Hematopoietic multipotent progenitor cell (in vitro differentiated cells): ENCODE data around the gene ARHGAP18. TPM values are rescaled to one million over a fixed set of nuclear protein-coding genes. Genes with fewer than 3 reads are reported as not detected.

Experiments
- DNase-seq, 3 donors: peaks; one replicate each; pipeline ENCODE4 v3.0.0-alpha.2; 2011 to 2015; ENCODE audit warnings: low read depth in 2 of 3, low spot score in 2 of 3
- total RNA-seq: library from RNA; depleted of rRNA; stranded (reverse); fragments of >200 nt; gene quantifications from one replicate; pipeline ENCODE4 v1.2.3, GENCODE V29; 2012

Gene ARHGAP18
- total RNA-seq, 1 donor, result 2.2 TPM

GRCh38 chr6:129645830-129646579 lies 64.0 kb downstream of the ARHGAP18 start:
- no peak for DNase-seq

GRCh38 chr6:129645106-129645829 lies 64.7 kb downstream of the ARHGAP18 start:
- DNase-seq, result no peak

DNA sequence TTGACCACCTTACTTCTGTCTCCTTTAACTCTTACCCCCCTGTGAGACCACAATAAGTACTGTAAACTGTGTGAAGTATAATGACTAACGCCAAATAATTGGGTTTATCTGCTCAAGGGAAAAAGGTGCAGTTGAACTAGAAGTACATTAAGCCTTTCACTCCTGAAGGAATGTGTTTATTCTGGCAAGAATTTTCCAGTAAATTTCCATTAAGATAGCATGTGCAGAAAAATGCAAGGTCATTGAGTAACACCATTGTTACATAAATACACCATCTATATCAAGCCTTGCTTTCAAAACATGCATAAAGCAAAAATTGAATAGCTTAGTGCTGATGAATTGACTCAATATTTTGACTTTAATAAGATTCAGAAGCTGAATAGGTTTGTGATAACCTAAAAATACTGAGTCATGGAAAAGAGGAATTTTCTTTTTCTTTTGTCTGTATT lies 65.4 kb downstream of the ARHGAP18 start:
- no peak for DNase-seq

- DNase-seq, result no peak
These were observed 66.0 kb downstream of the ARHGAP18 start for GRCh38 chr6:129643968-129644367.

DNA sequence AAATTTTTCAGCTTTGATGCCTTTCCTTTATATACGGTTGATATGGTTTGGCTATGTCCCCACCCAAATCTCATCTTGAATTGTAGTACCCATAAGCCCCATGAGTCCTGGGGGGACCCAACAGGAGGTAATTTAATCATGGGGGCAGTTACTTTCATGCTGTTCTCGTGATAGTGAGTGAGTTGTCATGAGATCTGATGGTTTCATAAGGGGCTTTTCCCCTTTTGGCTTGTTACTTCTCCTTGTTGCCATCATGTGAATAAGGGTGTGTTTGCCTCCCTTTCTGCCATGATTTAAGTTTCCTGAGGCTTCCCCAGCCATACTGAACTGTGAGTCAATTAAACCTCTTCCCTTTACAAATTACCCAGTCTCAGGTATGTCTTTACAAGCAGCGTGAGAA lies 66.8 kb downstream of the ARHGAP18 start:
- DNase-seq, result no peak

DNA sequence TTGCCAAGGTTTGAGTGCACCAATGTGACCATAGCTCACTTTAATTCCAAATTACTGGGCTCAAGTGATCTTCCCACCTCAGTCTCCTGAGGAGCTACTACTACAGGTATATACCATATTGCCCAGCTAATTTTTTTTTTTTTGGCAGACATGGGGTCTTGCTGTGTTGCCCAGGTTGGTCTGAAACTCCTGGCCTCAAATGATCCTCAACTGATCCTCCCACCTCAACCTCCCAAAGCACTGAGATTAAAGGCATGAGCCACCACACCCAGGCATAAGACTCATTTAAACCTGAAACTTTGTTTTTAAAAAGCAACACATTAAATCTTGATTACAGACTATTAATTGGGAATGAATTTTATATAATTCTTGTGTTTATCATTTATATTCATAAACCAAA lies 67.7 kb downstream of the ARHGAP18 start:
- no peak for DNase-seq

- DNase-seq, result no peak
These were observed 68.6 kb downstream of the ARHGAP18 start for GRCh38 chr6:129641344-129641743.

- DNase-seq, result no peak
These were observed 71.3 kb downstream of the ARHGAP18 start for GRCh38 chr6:129638686-129639085.

GRCh38 chr6:129638055-129638684 lies 71.8 kb downstream of the ARHGAP18 start:
- DNase-seq, result no peak

DNA sequence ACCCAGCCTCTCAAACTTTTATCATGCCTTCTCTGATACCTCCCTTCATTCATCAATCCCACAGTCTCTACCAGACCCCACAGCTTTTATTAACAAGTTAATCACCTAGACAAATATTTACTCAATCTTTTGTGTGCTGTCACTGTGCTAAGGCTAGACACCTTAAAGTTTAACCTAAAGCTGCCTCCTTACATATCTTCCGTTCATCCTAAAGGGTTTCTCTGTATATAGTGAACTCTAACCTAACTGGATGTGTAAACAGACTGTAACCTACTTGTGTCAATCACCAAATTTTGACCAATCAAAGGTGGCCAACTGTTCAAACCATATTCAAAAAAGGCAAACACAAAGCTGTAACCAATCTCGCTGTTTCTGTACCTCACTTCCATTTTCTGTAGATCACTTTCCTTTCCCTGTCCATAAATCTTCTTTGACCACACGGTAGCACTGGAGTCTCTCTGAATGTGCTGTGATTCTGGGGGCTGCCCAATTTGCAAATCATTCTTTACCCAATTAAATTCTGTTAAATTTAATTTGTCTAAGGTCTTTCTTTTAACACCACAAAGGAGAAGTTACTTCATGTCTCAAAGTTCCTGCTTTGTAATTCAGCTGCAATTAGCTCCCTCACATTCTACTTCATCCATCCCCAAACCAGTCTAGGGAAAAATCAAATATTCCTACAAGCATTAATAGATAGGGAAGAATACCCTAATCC lies 72.5 kb downstream of the ARHGAP18 start:
- no peak for DNase-seq

DNA sequence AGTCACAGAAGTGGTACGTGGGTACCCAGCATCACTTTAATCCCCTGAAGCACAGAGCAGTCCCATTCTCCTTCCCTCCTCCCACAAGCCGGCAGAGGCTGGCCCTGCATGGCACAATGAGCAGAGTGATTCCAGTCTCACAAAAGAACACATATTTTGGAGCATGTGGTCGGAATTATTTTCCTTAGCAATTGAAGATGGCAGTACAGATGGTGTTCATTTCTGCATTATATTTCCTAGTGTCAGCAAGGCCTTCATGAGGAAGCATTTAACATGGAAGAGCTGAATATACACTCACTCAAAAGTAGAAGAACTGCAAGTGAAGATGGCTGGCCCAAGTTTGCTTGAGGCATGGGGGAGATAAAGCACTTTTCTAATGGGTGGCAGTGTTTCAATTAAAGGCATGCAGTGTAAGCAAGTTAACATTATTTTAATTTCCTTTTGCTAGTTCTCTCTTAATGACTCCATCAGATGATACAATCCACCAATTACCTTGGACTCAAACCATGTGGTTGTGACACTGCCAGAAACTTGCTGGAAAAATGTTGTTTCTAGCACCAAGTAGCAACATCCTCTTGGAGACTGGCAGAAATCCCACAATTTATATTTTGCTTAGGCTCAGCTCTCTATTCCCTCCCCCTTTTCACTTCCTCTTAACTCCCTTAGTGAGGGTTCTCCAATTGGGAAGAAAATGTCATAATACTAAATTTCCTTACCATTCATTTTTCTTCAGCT lies 74.4 kb downstream of the ARHGAP18 start:
- no peak for DNase-seq

- no peak for DNase-seq
These were observed 75.4 kb downstream of the ARHGAP18 start for GRCh38 chr6:129634411-129635230.

- no peak for DNase-seq
These were observed 76.4 kb downstream of the ARHGAP18 start for GRCh38 chr6:129633529-129633928.

GRCh38 chr6:129632172-129632613 lies 77.8 kb downstream of the ARHGAP18 start:
- DNase-seq, result no peak

DNA sequence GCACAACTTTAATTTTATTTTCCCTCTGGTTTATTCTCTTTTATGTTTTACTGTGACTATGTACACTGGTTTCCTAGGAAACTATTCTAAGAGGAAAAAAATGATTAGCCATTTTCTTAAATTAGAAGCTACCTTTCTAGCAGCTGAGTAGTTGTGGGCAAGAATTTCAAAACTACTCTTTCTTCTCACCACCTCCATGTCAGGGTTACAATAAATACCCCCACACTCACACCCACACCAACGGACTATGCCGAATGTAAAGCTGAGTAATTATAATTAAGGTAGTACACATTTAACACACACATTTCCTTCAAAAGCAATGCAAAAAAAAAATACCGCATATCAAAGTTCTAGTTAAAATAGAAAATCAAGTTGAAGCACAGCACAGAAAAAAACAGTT lies 78.9 kb downstream of the ARHGAP18 start:
- DNase-seq, result no peak

DNA sequence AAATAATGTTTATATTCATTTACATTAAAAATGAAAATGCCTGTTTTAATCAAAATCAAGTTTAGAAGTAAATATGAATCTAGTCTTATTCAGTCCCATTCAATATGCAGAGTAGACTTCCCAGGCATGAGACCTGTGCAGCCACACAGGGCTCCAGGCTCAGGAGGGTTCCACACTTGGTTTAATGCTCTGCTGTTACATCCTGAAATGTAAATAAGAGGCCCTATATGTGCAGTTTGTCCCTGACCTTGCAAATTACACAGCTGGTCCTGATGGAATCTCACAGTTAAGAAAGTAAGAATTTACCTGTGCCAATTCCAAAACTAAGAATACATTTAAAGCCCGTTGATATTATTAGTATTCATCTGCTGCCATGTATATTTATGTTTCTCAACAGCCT lies 79.4 kb downstream of the ARHGAP18 start:
- DNase-seq, result no peak

GRCh38 chr6:129628101-129628815 lies 81.7 kb downstream of the ARHGAP18 start:
- DNase-seq, result no peak

DNA sequence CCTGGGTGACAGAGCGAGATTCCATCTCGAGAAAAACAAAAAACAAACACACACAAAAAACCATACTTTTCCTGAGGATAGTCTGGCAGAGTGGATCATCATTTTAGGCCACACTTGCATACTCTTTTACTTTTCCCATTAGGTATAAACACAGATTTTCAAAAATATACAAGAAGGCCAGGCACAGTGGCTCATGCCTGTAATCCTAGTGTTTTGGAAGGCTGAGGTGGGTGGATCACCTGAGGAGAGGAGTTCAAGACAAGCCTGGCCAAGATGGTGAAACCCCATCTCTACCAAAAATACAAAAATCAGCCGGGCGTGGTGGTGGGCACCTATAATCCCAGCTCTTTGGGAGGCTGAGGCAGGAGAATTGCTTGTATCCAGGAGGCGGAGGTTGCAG lies 85.5 kb downstream of the ARHGAP18 start:
- DNase-seq, result no peak
